Stimulated activated CD8-positive, alpha-beta memory T cell treated with anti-CD3 and anti-CD28 coated beads, Interleukin-4, amount 100 ng/mL, for 1 hour (primary cell): ENCODE results near the gene SH3D19.

ENCODE experiments used
- DNase-seq, 2 donors: peaks; one replicate each; pipeline ENCODE4 v3.0.0-alpha.2; 2020; ENCODE audit warnings: low read depth in 2 of 2, low spot score in 1 of 2

SH3D19 gene

GRCh38 chr4:151321586-151321985 is 3.8 kb downstream of the SH3D19 start:
- DNase-seq, result no peak

DNA sequence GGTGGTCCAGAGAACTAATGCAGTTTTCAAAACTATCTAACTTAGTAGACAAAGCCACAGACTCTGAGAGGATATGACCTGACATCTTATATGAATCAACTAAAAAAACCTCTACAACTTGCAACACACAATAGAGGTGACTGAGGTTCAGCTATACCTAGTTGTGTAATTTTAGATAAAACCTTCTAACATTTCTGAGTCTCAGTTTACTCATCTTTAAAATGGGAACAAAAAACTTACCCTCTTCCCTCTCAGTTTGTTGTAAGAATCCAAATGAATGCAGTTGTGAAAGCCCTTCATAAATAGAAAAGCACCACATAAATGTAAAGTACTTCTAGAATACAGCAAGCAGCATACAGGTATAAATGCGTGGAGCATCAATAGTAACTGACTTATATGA is 5.9 kb downstream of the SH3D19 start:
- DNase-seq, result no peak

DNA sequence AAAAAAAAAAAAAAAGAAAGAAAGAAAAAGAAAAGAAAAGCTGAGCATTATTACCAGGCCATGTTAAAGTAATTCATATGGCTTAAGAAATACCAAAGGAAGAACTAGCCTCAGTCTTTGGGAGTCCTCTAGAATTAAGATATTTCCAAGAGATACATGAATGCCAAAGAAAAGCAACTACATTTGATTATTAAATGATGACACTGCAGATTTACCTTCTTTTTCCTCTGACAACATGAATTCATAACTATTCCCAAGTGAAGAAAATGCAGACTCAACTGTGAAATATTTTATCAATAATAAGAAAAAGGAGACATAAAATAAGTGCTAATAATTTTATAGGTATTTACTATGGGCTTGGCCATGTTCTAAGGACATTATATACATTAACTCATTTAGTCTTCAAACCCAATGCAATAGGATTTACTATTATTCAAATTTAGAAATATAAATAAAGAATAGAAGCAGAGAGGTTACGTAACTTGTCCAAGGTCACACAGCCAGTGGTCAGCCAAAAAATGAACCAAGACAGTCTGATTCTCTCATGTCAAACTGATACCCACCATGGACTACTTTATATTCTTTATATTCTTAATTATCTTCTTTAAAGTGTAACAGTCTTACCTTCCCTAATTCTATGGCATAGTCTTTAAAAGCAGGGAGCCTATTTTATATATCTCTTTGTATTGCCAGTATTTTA is 6.9 kb downstream of the SH3D19 start:
- no peak for DNase-seq

DNA sequence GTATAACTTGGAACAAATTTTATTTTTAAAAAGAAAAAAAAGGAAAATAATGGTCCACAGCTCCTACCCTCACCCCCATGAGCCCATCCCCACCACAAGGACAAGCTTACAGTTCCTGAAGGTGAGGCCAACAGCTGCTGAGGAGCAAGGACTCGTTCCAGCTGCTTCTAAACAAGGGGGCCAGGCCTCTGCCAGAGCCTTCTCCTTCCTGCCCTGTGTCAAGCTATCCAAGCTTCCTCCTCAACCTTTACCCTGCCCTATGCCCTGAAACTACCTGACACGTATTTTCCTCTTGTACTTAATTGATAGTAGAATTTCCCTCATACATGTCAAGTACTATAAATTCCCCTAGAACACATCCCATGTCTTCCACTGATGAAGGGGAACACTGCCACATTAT is 8.8 kb downstream of the SH3D19 start:
- no peak for DNase-seq

DNA sequence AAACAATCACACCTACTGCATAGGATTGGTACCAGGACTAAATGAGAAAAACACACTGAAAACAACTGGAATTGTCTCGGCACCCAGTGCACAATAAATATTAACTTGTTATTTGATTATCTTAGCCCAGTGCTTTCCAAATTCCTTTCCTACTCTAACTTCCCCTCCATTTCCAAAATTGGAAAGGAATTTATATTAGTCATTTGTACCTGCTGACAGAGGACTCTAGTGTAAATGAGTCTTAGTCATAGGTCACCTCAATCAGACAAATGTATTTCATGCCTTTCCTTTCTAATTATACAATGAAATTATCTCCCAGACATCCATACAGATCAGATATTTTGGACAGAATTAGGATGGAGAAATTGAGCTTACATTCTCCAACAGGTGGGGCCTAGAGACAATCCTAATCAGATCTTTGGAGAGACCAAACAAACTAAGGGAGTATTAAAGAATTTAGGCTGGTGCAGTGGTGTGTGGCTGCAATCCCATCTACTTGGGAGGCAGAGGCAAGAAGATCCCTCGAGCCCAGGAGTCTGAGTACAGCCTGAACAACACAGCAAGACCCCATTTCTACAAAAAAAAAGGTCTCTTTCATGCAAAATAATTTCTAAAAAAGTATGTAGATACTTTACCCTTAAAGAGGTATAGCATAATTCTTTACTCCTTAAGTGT is 10.1 kb downstream of the SH3D19 start:
- no peak for DNase-seq

- DNase-seq, result no peak
These were observed 10.9 kb downstream of the SH3D19 start for GRCh38 chr4:151314479-151314878.

DNA sequence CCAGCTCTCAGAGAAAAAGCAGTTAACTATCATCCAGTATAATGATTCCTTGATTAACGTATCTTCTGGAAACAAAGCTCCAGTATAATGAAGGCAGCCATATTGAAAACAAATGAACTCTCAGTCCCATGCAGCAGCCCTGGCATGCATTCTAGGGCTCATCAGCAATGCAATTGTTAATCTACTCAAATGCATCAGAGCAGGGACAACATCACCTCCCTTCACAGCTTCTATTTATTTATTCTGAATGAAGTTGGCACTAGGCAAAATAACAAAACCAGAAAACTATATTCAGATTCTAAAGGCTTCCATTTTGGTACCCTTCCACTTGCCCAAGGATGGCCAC is 11.4 kb downstream of the SH3D19 start:
- DNase-seq, result no peak

- no peak for DNase-seq
These were observed 11.9 kb downstream of the SH3D19 start for GRCh38 chr4:151313306-151314009.

GRCh38 chr4:151310124-151310728 is 15.2 kb downstream of the SH3D19 start:
- DNase-seq, result no peak

- DNase-seq, result no peak
These were observed 20.6 kb downstream of the SH3D19 start for GRCh38 chr4:151304755-151305154.

DNA sequence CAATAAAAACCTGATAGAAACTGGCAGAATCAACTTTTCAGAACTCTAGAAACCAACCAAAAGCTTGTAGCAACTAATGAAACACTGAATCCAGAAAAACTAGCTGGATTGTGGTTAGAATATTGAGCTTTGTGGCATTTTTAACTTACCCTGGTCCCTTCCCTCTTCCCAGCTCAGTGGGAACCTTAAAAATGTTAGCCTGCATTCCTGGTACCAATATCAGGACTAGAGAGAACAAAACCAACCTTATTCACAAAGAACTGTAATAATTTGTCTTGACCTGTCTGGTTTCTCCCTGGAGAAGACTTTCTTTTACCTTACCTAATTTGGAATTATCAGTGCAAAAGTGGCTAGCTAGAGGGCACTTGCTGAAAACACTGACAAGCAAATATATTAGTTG is 21.2 kb downstream of the SH3D19 start:
- DNase-seq, result no peak

GRCh38 chr4:151302432-151302831 is 23.0 kb downstream of the SH3D19 start:
- DNase-seq, result no peak

DNA sequence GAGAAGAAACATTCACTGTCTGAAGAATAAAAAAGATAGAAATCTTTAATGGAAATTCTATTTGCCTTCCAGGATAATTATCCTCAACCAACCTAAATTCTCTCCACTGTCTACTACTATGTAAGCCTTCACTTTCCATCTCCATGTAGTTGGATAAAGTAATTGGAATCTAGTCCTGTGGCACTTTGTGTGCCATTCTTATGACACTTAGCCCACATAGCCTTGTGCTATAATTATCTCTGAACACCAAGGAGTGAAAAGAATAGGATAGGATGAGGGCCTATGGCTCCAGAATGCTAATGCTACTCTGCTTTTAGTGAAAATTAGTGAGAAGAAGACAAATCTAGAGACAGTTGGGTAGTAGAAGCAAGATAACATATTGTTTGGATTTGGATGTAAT is 28.2 kb downstream of the SH3D19 start:
- DNase-seq, result no peak

DNA sequence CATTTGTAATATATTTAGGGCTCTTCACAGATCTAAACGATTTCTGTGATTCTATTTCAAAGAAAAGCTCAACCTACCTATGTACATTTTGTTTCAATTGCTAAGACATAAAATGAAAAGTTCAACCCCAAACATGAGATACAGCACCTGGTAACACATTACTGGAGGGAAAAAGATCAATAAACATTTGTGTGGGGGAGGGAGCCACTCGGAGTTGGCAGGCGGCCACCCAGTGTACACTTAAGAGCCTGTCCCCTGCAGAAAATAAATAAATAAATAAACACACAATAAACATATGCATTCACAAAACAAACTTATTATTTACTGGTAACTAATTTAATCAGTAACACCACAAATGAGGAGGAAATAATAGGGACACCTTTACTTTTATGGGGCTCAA is 29.2 kb downstream of the SH3D19 start:
- no peak for DNase-seq

- DNase-seq, result no peak
These were observed 30.4 kb downstream of the SH3D19 start for GRCh38 chr4:151294833-151295496.

- no peak for DNase-seq
These were observed 33.4 kb downstream of the SH3D19 start for GRCh38 chr4:151292038-151292437.

- DNase-seq, result no peak
These were observed 33.9 kb downstream of the SH3D19 start for GRCh38 chr4:151291485-151291884.

- no peak for DNase-seq
These were observed 38.0 kb downstream of the SH3D19 start for GRCh38 chr4:151287409-151287808.

- DNase-seq, result no peak
These were observed 40.7 kb downstream of the SH3D19 start for GRCh38 chr4:151284534-151285245.

- no peak for DNase-seq
These were observed 48.4 kb downstream of the SH3D19 start, which contains the start of gene PRSS48 for GRCh38 chr4:151276787-151277562. Gene PRSS48 (plus strand): TSS chr4:151277161. CDS start chr4:151277173, 12 bp downstream.
